GM18951 (cell line): Measurements from ENCODE around the gene AIMP1.
"Not testable (repeated sequence)": the region's sequence is repeated elsewhere in the genome, so short reads cannot be mapped to it uniquely, and the experiment has no call there.

Experiments
- POLR2A ChIP-seq: IDR thresholded peaks from 4 replicates; pipeline ENCODE4 v1.6.1; 2011; ENCODE audit warnings: mild to moderate bottlenecking; ENCODE audit not compliant: insufficient read length, insufficient read depth; ENCODE audit errors: extremely low read depth
- in situ Hi-C: fragments of 300-500 bp; cut with MboI; formaldehyde crosslinking; loops from one replicate; pipeline ENCODE4 v1.12.0; 2022; ENCODE audit warnings: low sequenced_read_pairs, mixed read lengths, inconsistent platforms; ENCODE audit not compliant: unreplicated experiment

The AIMP1 gene

DNA sequence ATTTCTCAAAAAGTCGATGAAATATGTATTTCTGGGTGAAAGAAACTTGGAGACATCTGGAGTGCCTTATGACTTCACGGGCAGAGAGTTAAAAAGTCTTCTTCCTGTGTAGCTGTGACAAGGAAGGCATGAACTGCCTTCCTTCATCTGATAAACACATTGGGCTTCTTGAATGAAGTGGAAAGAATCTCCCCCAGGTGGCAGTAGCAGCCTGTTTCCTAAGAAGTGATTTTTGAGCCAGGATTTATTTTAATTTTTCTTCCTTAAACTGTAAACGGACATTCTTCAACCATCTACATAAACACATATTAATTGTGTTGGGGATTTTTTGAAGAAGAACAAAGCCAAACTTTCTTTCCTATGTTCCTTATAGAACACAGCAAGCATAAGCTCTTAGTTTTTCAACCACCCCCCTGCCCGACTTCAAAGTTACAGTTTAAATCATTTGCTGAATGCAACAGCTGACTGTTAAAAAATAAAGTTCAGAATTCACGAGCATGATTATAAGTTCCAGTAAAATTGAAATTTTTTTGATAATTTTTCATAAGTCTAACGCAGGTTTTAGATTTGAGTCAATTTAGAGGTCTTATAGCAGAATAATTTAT, 53.2 kb downstream of the AIMP1 start:
- no peak for TF ChIP-seq POLR2A
- in situ Hi-C loops = no loop called here

DNA sequence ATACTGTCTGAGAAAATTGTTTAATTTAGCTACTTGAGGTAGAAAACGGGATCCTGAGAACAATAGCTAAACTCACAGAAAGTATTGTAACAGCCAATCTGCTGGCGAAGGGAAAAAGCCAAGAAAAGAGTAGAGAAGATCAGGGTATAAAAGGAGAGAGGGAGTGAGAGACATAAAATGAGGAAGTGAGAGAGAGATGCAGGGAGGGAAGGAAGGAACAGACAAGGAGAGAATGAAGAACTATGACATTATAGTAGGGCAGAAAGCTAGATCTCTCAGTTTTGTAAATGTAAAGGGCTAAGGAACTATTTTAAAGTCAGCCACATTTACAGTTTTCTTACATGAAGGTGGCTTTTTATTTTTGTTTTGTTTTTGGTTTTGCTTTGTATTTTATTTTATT, 53.9 kb downstream of the AIMP1 start:
- in situ Hi-C loops = no loop called here
- TF ChIP-seq POLR2A = no peak

DNA sequence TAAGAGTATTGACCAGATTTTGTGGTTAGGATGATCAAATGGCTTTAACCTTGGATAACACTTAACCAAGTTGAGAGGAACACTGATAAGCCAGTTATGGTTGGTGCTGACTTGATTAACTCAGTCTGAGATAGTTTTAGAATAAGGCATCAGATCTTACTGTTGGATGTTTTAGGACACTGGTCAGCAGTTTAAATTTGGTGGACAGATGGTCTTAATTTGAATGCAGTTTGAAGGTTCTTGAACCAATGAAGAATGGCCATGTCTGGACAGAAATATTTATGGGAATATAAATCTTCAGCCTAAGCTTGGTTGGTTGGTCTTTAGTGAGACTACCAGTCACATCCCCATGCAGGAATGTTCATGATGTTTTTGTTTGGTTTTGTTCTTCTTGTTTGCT, 54.8 kb downstream of the AIMP1 start:
- TF ChIP-seq POLR2A = no peak
- in situ Hi-C loops = no loop called here

DNA sequence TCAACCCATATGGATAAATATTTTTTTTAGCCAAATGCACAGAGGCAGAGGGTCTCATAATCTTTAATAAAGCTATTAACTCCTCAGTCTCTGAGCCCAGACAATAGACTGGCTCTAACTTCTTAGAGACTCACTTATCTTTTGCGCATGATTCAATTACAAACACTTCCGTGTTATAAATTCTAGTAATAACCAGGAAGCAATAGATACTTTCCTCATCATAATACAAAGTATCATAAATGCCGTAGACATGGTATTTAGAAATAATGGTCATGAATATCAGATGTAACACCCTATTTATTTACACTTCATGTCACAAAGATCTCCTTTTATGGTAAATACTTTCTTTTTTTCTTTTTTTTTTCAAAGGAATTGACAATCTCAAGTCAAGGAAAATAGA, 56.7 kb downstream of the AIMP1 start:
- no peak for TF ChIP-seq POLR2A
- in situ Hi-C loops = no loop called here

DNA sequence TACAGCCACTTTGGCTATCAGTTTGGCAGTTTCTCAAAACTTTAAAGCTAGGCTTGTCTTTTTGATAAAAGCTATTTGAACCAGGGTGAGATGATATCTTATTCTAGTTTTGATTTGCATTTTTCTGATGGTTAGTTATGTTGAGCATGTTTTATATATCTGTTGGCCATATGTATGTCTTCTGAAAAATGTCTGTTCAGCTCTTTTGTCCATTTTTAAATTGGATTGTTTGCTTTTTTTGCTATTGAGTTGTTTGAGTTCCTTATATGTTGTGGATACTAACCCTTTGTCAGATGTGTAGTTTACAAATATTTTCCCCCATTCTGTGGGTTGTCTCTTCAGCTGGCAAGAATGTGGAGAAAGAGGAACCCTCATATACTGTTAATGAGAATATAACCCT, 63.8 kb downstream of the AIMP1 start:
- no peak for TF ChIP-seq POLR2A
- in situ Hi-C loops = no loop called here

DNA sequence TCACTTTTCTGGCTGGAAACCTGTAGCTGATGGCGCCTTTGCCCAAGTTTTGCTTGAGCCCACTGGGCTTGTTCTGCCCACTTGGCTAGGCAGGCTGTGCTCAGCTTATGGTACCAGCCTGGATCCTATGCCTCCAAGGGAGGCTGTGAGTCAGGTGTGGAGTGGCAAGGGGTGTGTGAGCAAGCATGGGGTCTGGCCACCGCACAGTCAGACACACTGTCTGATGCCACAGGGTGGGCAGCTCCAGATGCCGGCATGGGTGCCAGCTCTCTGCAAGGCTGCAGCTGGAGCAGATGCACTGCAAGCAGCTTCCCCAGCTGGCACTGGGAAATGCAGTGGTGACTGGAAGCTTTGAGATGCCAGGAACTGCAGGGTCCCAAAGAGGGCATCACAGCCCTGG, 68.5 kb downstream of the AIMP1 start:
- no peak for TF ChIP-seq POLR2A
- in situ Hi-C loops = no loop called here

DNA sequence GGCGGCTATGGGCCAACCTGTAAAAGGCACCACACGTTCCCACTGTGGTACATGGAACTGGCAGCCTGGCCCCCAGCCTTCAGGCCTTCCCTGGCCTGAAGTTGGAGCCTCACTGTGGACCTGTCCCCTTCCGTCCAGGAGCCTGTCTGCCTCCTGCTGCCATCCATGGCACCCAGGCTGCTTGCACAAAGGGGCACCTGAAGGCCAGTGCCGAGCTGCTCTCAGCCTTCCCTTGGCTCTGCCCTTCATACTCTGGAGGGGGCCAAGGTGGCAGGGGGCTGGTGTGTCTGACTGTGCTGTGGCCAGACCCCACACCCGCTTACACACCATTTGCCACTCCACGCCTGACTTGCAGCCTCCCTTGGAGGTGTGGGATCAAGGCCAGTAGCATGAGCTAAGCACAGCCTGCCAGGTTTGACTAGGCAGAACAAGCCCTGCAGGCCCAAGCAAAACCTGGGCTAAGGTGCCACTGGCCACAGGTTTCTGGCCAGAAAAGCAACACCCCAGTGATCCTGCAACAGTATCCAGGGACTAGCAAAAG, 69.6 kb downstream of the AIMP1 start:
- no peak for TF ChIP-seq POLR2A
- in situ Hi-C loops = no loop called here

DNA sequence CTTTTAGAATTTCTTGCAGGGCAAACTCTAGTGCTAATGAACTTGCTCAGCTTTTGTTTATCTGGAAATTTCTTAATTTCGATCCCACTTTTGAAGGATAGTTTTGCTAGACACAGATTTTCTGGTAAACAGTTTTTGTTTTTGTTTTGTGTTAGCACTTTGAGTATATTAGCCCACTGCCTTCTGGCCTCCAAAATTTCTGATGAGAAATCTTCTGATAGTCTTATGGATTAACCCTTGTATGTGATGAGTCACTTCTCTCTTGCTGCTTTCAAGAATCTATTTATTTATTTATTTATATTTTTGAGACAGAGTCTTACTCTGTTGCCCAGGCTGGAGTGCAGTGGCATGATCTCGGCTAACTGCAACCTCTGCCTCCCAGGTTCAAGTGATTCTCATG, 79.2 kb downstream of the AIMP1 start:
- in situ Hi-C loops = no loop called here
- no peak for TF ChIP-seq POLR2A

DNA sequence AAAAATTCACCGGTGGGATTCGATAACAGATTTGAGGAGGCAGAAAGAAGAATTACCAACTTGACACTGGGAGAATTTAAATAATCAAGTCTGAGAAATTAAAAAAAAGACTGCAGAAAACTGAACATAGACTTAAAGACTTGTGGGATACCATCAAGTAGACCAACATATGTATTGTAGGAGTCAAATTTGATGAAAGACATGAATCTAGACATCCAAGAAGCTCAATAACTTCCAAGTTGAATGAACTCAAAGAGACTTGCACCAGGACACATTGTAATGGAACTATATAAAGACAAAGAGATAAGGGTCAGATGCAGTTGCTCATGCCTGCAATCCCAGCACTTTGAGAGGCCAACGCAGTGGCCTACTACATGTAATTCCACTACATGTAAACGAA, 82.5 kb downstream of the AIMP1 start:
- in situ Hi-C loops = not testable (repeated sequence)
